HG03354 (cell line): ENCODE measurements around the gene BEST1.
A peak's percentile ranks its signal among the peaks of the same experiment; 100 is the strongest.
"Not testable (repeated sequence)": the region's sequence is repeated elsewhere in the genome, so short reads cannot be mapped to it uniquely, and the experiment has no call there.

ENCODE experiments used
- ATAC-seq: cut with Tn5 transposase; IDR thresholded peaks from one replicate; pipeline ENCODE4 v1.9.1; 2021; ENCODE audit warnings: mild to moderate bottlenecking; ENCODE audit not compliant: unreplicated experiment, poor library complexity, severe bottlenecking

BEST1 gene

GRCh38 chr11:61962213-61963015 is 12.3 kb downstream of the BEST1 start:
- ATAC-seq: no peak

- no peak for ATAC-seq
Measured at GRCh38 chr11:61963016-61963281, 12.8 kb downstream of the BEST1 start.

GRCh38 chr11:61963282-61964057 is 13.3 kb downstream of the BEST1 start:
- peak; percentile 29 for ATAC-seq

GRCh38 chr11:61964058-61964665 is 14.0 kb downstream of the BEST1 start:
- no peak for ATAC-seq

DNA sequence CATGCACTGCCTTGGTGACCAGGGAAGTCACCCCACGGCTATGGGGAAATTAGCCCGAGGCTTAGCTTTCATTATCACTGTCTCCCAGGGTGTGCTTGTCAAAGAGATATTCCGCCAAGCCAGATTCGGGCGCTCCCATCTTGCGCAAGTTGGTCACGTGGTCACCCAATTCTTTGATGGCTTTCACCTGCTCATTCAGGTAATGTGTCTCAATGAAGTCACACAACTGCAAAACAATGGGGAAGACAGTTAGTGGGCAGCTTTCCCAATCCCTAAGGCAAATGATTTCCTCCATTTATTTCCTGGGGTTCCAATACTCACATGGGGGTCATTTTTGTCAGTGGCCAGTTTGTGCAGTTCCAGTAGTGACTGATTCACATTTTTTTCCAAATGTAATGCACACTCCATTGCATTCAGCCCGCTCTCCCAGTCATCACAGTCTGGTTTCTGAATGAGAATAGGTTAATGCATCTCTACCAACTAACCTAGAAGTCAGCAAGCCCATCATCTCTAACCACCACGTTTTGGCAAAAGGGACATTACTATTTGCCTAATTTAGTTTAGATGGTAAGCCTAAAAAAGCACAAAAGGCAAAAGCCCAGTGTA is 14.6 kb downstream of the BEST1 start:
- ATAC-seq: not testable (repeated sequence)

DNA sequence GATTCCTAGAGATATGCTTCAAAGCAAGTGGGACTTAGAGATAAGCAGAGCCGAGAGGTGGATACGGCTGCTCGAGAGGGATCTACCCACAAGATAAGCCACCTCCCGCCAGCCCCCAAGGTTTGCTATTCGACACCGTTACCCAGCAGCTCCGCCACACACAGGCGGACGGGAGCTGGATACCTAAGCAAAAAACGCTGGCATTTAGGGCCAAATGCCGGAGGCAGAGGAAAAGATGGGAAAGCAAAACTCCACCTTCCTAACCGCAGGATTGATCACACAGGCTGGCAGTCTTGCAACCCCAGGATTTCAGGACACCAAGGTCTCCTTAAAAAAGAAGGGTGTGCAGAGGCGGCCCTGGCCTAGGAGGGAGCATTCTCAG is 16.6 kb downstream of the BEST1 start:
- ATAC-seq: no peak

DNA sequence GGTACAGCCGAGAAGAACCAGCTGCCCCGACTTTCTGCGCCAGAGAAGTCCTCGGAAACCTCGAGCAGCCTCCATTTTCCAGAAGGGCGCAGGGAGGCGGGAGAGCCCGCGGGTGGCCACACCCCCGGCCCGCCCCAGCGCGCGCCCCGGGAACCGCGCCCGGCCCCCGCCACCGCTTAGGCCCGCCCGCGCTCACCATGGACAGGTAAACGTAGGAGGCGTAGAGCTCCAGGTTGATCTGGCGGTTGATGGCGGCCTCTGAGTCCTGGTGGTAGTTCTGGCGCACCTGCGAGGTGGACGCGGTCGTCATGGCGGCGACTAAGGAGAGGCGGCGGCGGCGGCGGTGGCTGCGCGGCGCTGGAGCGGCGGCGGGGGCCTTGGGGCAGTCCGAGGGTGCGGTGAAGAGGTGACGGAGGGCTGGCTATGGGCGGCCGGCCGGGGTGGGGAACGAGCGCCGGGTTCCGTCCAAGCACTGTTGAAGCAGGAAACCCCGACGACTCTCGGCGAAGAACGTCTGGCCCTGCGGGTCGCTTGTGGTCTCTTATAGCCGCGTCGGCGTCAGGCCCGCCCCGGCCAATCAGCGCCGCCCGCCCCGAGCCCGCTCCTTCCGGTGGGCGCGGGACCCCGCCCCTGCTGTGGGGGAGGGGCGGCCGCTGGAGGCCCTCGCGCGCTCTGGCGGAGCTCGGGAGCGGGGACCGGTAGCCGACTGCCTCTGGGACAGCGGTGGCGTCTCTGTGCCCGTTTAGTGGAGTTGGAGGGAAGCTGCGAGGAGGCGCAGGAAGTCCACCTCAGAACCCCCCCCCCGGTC is 17.2 kb downstream of the BEST1 start, which contains the start of gene FTH1:
TSS of gene FTH1 (minus strand) at position 519 of the 808 bp plus-strand sequence. CDS start at position 310, 209 bp downstream.
- ATAC-seq: peak; percentile 56

GRCh38 chr11:61967924-61968757 is 18.0 kb downstream of the BEST1 start:
- peak; percentile 29 for ATAC-seq

DNA sequence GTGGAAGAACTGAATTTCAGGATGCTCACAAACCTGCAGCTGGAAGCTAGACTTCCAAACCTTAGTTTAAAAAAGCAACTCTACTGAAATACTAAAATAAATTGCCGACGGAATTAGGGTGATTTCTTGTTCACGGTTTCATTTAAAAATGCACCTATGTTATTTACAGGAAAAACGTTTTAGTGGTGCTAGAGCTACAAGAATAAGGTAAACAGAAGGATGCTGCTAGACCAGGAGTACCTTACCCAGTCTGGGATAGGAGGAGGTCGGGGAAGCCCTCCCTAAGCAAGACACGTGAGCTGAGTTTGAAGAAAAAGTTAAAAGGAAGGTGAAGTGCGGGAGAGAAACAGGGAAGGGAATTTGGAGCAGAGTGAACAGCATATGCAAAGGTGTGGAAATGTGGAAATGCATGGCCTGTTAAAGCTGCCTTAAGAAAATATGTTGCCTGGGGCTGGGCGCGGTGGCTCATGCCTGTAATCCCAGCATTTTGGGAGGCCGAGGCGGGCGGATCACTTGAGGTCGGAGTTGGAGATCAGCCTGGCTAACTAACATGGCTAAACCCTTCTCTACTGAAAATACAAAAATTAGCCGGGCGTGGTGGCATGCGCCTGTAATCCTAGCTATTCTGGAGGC is 18.7 kb downstream of the BEST1 start:
- no peak for ATAC-seq

- ATAC-seq: no peak
Measured at GRCh38 chr11:61969391-61969758, 19.2 kb downstream of the BEST1 start.

- ATAC-seq: no peak
Measured at GRCh38 chr11:61969838-61970662, 19.9 kb downstream of the BEST1 start.

- no peak for ATAC-seq
Measured at GRCh38 chr11:61971248-61972111, 21.3 kb downstream of the BEST1 start.

- no peak for ATAC-seq
Measured at GRCh38 chr11:61972112-61972671, 22.0 kb downstream of the BEST1 start.

GRCh38 chr11:61972672-61973475 is 22.7 kb downstream of the BEST1 start:
- ATAC-seq: no peak

GRCh38 chr11:61973476-61974162 is 23.5 kb downstream of the BEST1 start:
- ATAC-seq: no peak
